H1 (cell line): Measurements from ENCODE around the gene FHL2. TPM values are rescaled to one million over a fixed set of nuclear protein-coding genes. Genes with fewer than 3 reads are reported as not detected.

ENCODE experiments used
- CHD7 ChIP-seq: fragments of 300-600 bp; sonication (generic); IDR thresholded peaks from 2 replicates; pipeline ENCODE4 v1.7.1; 2012; ENCODE audit warnings: low read length, moderate library complexity, mild to moderate bottlenecking, inconsistent platforms; ENCODE audit not compliant: insufficient replicate concordance
- KDM4A ChIP-seq: IDR thresholded peaks from one replicate; pipeline ENCODE4 v1.7.1; 2012; ENCODE audit warnings: low read depth, mild to moderate bottlenecking, moderate library complexity, low read length, inconsistent platforms; ENCODE audit not compliant: severe bottlenecking
- MAX ChIP-seq: IDR thresholded peaks from 2 replicates; pipeline ENCODE4 v1.6.1; 2012; ENCODE audit warnings: inconsistent platforms
- PHF8 ChIP-seq: fragments of 200-600 bp; sonication (generic); conservative IDR thresholded peaks from 2 replicates; pipeline ENCODE4 v1.7.1; 2012; ENCODE audit warnings: low read depth, mild to moderate bottlenecking, inconsistent platforms, low read length, moderate library complexity
- POLR2A ChIP-seq, 2 experiments: IDR thresholded peaks; 1 replicate in 1 of 2; 2 replicates in 1 of 2; pipeline ENCODE4 v1.6.1; 2011; ENCODE audit warnings: low read depth in 2 of 2, low read length in 2 of 2, mild to moderate bottlenecking in 2 of 2; ENCODE audit errors: control extremely low read depth in 1 of 2
- SUZ12 ChIP-seq: fragments of 200-600 bp; sonication (generic); IDR thresholded peaks from 2 replicates; pipeline ENCODE4 v1.6.1; 2012; ENCODE audit warnings: mild to moderate bottlenecking, inconsistent platforms, low read length, moderate library complexity, mixed read lengths
- ZNF274 ChIP-seq: IDR thresholded peaks from 2 replicates; pipeline ENCODE4 v1.7.0; 2012; ENCODE audit warnings: low read length, borderline replicate concordance; ENCODE audit errors: extremely low read depth
- polyA plus RNA-seq, 7 experiments: library from polyadenylated mRNA; depleted of rRNA in 3 of 7; stranded (reverse) in 5 of 7; unstranded in 2 of 7; fragments of >200 nt in 5 of 7; fragments of 200-250 nt in 2 of 7; gene quantifications; 1 replicate in 5 of 7; 2 replicates in 1 of 7; 4 replicates in 1 of 7; pipeline versions ENCODE4 v1.2.1 to v1.2.3, GENCODE V29; 2011 to 2013; ENCODE audit warnings: missing spikeins in 2 of 7, mixed read lengths in 2 of 7
- total RNA-seq: library from RNA; stranded (reverse); fragmentation: NEBNext Ultra II Directional; extraction: Animal tissue kit (Norgen Biotek cat#: 25700); gene quantifications from 2 replicates; pipeline ENCODE4 v1.2.1, GENCODE V29; 2021

The FHL2 gene
- total and polyA plus RNA-seq, 2 of the 8 experiments (the other 6 are each of a cell fraction or from before 2014, with no cell fraction given) = 33.2 to 64.3 TPM

GRCh38 chr2:105390454-105390853 lies 8.4 kb downstream of the FHL2 start (continued):
- TF ChIP-seq CHD7 (no peak), SUZ12 (no peak), POLR2A (IDR thresholded peaks at IDR 0.05; ENCODE audit: control extremely low read depth in 1 of 2, low read depth in 2 of 2, low read length in 2 of 2) (no peak), MAX (no peak), PHF8 (no peak), ZNF274 (no peak), KDM4A (no peak)
